IPS-11a (cell line): ENCODE measurements around the gene POU2F3.

ENCODE experiments used
- H3K4me3 ChIP-seq: one replicate; pipeline ENCODE4 v1.5.1; 2013; ENCODE audit warnings: low read depth, low read length, control low read depth

POU2F3 gene

DNA sequence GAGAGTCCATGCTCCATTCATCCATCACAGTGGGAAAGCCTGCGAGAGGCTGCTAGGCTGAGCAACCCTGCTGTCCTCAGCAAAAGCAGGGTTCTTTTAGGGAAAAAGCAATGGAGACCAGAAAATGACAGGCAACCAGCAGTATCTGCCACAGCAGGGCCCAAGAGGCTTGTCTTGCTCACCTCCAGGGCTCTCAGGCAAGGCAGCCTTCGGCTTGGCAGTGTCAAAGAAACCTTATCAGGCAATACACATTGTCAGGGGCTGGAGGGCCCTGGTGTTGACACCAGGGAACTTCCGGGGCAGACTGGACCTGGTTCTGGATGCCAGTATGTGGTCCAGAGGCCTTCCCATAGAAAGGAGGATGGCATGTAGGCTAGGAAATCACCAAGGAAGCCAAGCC, 74.9 kb downstream of the POU2F3 start:
- H3K4me3 ChIP-seq, result no peak overlapping the region

DNA sequence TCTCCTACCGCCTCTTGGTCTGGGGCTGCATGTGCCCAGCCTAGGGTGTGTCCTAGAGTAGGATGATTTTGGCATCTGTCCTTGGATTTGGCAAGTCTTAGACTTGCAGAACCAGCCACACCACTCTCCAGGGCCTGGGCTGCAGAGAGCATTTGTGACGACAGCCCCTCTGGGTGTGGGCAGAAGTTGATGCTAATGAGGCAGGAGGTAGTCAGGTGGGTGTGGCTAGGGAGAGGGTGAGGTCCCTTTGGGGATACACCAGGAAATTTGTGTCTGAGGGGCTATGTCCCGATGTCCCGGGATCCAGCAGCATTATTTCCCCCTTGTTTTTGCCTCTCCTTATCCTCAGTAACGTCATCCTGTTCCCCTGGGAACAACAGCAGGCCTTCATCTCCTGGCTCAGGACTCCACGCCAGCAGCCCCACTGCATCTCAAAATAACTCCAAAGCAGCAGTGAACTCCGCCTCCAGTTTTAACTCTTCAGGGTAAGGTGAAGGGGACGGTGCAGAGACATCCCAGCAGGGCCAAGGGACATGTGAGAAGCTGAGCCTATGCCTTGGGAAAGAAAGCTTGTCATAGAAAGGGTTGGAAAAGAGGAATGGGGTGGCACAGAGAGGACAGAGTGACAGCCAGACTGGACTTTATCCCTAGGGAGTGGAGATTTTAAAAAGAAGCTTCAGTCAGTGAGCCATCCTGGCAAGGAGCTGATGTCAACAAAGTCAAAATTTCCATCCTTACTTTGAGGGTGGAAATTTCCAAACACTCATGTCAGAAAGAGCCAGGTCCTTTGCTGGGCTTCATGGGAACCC, 77.1 kb downstream of the POU2F3 start:
- no peak overlapping the region for H3K4me3 ChIP-seq

DNA sequence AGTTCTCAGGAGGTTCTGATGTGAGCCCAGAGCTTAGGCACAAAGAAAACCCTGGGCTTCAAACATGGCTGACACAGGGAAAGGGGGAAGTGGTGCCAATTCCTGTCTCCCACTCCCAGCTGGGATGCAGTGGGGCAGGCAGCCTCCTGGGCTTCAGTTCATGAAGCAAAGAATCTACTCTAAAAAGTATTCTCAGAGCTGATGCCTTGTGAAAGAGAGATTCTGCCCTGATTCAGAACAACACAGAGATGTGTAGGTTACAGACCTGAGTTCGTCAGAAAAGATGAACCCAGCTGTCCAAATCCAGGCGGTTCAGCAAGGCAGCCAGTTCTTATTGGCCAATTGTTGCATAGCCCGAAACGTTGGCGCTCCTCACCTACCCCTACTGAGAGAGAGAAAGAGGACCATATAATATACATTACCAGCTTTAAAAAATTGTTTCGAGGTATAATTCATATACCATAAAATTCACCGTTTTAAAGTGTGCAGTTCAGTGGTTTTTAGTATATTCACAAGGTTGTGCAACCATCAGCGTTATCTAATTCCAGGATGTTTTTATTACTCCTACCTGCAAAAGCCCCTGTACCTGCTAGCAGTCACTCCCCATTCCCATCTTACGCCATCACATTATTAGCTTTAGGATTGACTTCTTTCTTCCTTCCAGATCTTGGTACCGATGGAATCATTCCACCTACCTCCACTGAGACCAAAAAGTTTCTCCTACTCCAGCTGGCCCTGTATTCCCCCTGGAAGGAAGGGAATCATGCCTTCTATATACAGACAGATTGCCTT, 77.9 kb downstream of the POU2F3 start:
- no peak overlapping the region for H3K4me3 ChIP-seq

DNA sequence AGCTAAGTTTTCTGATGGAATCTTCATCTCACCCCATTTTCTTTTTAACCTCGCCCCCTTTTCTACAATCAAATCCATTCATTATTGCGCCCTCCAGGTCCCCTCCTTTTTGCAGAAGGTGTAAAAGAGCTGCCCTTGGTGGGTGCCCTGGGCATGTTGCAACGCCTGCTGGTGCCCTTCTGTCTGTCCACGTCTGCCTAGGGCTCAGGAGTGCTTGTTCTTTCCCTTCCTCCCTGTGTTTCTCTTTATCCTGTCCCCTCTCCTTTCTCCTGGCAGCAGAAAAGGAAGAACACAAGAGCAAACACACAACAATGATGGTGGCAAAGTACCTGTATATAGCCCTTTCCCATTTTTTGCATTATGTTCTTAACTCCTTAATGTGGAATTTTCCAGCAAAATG, 79.0 kb downstream of the POU2F3 start:
- H3K4me3 ChIP-seq, result no peak overlapping the region

DNA sequence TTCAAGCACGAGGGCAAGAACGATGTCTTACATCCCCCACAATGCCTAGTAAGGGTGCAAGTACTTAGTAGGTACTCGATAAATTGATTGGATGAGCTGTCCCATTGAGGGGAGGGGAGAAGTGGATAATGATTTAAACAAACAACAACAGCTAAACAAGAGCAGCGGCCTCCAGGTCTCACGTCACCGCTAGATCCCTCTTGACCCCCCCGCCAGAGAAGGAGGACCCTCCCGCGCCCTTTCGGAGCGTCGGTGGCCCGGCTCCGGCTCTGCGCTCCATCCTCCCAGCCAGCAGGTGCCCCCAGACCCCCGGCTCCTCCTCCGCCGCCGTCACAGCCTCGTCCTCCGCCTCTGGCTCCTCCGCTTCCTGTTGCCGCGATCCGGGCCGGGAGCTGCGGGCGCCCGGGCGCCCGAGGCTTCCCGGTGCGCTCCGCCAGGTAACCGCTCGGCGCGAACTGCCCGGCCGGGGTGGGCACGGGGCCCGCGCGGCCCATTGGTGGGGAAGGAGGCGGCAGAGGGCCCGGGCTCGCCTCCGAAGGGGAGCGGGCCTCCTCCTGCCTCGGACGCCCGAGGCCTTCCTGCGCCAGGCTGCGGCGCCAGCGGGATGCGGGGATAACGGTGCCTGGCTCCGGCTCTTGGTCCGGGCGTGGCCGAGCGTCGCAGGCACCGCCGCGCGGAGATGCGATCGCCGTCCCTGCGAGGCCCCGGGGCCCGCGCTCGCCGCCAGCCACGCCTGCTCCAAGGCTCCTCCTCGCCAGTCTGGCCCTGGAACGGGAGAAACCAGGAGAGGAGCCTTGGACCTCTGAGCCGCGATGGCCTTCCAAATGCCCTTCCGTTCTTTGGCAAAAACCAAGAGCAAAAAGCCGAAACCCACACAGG, 85.2 kb downstream of the POU2F3 start, which contains the start of gene TLCD5:
TLCD5 (plus strand) TSS at position 368 of the 879 bp plus-strand sequence. CDS start 2,143 bp downstream, outside the sequence.
- H3K4me3 ChIP-seq, result peak within 1 kb of the TSS; percentile 66

DNA sequence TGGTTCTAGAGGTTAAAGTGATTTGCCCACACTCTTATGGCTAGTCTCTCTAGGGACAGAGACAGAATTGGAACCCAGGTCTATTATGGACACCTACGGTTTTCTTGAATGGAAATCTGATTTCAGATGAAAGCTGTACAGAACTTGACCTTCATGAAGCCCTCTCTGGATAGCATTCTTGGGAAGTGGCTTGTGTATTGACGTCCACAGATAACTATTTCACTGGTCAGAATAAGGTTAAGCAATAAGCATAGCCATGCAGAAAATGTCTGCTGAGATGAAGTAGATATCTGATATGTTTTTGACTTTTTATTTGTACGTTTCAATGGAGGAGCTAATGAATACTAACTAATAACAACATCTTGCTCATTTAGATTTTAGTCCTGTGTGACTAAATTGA, 86.3 kb downstream of the POU2F3 start:
- peak overlapping the region; percentile 66 for H3K4me3 ChIP-seq

DNA sequence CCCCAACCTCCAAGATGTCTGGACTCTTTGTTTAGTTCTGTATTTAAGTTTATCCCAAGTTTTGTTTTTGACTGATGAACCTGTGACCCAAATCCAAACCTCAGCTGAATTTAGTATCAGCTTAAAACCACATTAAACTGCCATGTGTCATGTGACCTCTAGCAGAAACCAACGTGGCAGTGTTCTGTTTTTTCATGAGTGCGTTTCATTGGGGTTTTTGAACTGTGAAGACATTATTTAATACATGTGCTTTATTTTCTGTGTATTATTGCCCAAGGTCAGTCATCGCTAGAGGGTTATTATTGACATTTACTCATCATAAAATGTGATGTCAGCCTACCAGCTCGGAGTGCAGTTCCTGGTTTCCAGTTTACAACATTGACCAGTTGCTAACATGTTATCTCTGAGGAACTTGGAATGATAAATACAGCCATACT, 86.9 kb downstream of the POU2F3 start:
- H3K4me3 ChIP-seq, result no peak overlapping the region

DNA sequence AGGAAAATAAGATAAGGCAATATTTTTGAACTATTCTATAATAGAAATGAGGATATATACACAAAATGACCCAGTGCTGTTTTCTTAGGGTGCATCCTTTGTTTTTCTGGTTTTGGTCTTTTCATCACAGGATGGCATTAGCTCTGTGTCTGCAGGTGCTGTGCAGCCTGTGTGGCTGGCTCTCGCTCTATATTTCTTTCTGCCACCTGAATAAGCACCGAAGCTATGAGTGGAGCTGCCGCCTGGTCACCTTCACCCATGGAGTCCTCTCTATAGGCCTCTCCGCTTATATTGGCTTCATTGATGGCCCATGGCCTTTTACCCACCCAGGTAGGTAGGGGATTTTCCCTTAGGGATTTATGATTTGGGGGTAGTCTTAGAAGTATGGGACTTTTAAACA, 87.4 kb downstream of the POU2F3 start:
- H3K4me3 ChIP-seq, result no peak overlapping the region

DNA sequence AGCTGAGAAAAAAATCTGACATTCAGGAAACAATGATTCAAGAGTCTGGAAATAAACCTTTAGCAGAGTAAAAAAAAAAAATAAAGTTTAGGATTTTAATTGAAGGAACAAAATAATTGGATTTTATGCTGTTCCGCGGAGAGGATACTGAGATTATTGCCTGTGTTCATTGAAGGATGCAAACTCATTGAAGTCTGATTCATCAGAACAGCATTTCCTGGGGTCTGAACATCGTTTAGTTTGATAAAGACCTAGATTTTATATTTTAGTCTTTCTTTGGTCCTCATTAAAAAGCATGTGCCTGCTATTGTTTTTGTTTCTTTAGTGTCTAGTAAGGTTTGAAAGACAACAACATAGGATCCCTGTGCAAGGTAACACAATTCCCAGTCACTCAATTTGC, 89.6 kb downstream of the POU2F3 start:
- H3K4me3 ChIP-seq, result no peak overlapping the region

DNA sequence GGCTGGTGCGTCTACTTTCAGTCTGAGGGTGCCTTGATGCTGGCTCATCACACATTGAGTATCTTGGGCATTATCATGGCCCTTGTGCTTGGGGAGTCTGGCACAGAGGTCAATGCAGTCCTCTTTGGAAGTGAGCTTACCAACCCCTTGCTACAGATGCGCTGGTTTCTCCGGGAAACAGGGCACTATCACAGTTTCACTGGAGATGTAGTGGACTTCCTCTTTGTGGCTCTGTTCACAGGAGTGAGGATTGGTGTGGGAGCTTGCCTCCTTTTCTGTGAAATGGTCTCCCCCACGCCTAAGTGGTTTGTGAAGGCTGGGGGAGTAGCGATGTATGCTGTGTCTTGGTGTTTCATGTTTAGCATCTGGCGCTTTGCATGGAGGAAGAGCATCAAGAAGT, 90.1 kb downstream of the POU2F3 start:
- H3K4me3 ChIP-seq, result no peak overlapping the region

DNA sequence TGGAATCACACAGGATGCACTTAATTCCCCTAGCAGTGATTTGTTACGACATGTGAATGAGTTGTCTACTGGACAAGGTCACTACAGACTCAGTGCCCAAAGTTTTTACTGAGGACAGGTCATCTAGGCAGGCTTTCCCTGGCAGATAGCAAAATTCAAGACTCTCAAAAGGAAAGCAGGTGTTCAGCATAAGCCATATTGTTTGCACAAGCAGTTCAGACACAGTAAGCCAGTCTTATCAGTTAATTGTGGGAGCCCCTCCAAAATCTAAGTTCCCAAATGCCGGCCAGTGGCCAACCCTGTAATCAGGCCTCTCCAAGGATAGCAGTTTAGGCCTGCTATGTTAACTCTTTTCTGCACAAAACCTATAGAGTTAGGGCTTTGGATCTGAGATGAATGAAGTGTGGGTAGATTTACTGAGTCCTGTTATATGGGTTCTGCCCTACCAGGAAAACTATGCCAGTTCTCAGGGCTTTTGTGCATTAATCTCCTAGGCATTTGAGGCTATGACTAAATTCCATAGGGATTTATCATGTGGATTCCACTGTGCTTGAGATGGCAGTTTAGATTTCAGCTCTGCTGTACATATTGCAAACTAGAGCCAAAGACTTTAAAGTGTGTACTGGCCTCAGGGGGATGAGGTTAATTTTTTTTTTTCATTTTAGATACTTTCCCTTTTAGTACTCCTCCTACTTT, 91.5 kb downstream of the POU2F3 start:
- H3K4me3 ChIP-seq, result no peak overlapping the region

DNA sequence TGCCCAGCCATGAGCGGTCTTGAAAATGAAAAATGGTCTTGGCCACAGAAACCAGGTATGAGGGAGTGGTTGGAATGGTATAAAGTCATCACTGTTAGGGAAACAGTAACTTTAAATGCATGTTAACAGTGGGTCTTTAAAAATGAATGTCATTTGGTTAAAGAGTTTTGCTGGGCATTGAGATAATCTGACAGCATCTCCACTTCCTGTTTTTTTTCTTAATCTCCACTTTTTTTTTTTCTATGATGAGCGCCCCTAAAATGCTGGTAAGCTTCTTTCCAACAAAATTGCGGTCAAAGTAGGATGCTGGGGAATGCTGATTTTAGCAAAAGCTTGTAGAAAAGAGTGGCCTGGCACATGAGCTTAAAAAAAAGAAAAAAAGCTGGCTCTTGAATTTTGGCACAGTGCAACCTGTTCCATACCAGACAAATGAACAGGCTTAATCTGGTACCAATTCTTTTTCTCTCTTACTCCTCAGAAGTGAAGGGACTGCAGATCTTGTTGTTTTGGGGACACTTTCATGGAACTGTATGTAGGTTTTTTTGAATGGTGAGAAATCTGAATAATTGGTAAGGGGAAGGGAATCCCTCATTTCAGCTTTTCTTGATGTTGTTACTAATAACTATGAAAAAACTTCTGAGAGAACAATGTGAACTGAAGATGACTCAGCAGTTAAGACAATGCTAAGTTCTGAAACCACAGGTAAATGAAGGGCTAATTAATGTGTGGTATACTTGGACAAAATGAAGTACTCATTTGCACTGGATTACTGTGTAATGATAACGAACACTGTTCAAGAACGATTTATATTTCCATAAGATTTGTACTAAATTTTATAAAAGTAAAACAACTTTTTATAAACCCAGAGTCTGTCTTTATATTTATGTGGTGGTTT, 93.1 kb downstream of the POU2F3 start:
- H3K4me3 ChIP-seq, result no peak overlapping the region

DNA sequence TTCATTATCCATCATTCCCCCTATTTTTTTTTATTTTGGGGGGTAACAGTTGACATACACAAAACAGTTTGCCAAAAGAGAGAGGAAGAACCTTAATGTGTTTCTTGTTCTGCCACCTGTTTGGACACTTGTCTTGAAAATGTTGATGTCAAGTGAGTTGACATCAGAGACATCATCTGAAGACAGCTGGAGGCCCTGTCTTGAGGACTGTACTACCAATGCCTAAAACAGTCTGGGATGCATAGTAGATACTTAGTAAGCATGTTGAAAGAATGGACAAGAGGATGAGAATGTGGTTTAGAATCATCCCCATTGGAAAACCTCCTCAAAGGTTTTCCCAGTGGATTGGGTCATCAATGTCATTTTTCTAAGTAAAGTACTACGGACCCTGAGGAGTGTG, 93.9 kb downstream of the POU2F3 start:
- H3K4me3 ChIP-seq, result no peak overlapping the region

DNA sequence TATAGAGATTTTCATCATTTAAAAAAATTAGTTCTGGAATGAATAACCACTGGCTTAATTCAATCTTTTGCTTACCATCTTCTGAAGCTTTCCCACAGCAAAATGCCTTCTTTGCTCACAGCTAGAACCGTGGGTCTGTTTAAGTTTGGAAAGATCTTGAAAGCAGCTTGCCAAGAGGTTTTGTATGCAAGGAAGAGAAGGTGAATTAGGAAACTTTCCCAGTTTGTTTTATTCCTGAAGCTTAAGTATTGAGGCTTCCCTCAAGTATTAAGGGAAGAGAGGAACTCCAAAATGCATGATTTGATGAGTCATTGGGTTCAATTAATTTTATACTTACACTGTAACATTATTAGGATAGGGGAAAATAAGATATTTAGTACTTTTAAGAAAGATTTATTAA, 94.4 kb downstream of the POU2F3 start:
- no peak overlapping the region for H3K4me3 ChIP-seq

DNA sequence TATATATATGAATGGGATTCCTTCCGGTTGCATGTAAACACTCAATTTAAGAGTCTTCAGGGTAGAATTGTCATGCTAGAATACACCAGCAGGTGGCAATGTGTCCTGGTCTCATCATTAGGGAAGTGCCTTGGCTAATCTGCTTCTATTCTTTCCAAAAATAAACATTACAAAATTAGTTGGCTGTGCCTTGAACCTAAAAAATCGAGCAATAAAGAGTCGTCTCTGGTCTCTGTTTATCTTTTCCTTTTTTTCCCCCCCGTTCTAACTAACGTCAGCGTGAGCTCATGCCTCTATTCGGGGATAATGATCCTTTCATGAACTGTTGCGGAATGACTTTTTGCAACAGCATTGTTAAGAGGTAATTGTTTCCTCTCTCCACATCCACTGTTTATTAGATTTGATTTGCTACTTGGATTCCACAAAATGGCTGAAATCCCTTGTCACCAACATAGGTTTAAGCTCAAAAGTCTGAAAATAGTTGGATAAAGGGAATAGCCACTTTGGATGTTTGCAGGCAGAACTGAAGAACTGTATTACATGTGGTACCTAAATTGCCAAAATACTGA, 95.0 kb downstream of the POU2F3 start:
- H3K4me3 ChIP-seq, result peak overlapping the region; percentile 67

DNA sequence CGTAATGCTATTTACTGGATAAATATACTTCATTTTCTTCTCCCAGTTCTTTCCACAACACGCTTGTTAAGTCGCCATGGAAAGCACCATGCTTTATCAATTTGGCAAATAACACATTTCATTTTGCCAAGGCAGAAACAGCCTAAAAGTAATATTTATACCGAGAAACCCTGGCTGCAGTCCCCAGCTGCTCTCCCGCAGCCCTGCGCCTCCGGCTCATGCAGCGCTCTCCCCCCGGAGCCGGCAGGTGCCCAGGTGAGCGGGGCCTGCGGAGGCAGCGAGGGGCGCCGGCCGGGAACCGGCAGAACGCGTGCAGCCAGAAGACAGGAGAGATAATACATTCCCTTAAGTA, 95.6 kb downstream of the POU2F3 start:
- peak overlapping the region; percentile 67 for H3K4me3 ChIP-seq

DNA sequence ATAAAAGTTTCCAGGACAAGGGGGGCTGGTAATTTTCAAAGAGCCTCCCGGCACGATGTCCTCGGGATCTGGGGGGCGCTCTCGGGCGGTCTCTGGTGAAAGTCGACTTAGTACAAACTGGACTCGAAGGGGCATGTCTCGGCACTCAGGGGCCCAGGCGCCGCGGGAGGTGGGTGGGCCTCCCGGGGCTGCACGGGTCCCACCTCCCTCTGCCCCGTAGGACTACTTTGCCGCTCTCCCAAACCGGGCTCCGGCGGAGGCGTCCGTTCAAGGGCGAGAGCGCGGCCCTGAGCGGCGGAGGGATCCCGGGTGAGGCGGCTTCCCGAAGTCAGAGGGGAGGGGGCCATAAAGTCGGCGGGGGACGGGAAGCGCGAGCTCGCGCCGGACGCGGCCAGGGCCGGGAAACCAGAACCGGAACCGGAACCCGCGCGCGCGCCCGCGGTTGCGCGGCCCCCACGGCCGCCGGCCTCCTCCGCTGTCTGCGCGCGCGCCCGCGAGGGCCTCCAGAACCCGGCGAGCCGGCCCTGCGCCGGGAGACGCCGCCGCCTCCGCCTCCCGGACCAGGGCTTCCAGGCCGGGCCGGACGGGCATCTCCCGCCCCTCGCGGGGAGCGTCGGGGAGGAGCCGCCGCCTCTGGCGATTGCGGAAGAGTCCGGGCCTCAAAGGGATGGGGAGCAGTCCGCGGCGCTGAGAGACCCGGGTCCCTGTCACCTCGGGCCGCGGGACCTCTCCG, 96.1 kb downstream of the POU2F3 start, which contains the start of gene ARHGEF12:
ARHGEF12 (plus strand) TSS at position 506 of the 733 bp plus-strand sequence. CDS start 831 bp downstream, outside the sequence.
- H3K4me3 ChIP-seq, result peak within 1 kb of the TSS; percentile 67

DNA sequence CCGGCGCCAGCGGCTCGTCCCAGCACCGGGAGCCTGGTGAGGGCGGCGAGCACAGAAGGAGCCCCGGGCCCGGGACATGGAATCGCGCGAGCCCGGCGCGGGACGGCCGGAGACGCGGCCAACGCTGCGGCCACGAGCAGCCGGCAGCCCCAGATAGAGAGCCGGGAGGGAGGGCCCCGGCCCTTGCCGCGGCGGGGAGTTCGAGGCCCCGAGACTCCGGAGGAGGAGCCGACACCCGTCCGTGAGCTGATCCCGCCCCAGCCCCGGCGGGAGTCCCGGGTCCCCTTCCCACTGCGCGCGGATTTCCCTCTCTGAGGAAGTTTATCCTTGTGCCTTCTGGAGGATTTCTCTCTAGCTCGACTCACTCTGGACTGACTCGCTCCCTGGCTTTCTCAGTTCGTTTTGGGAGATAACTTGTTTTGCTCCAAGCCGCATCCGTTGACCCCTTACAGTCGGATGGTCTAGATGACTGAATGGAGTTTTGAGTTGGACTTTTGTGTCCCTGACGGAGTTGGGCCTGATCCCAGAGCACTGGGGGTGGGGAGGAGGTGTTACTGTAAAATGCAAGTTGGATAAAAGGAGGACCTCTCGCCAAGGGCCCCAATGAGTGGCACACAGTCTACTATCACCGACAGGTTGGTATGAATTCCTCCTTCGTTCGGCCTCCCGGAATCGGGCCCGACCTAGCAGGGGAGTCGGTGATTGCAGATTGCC, 96.9 kb downstream of the POU2F3 start:
- peak overlapping the region; percentile 67 for H3K4me3 ChIP-seq
